Activated naive CD4-positive, alpha-beta T cell treated with anti-CD3 and anti-CD28 coated beads, Interleukin-2, amount 10 ng/mL, durations not matched to agents 7 days and 5 days (primary cell): ENCODE results near the gene GPR143.
"Not testable (repeated sequence)": the region's sequence is repeated elsewhere in the genome, so short reads cannot be mapped to it uniquely, and the experiment has no call there.

Experiments used
- CTCF ChIA-PET: fragments of 350-600 bp; sonication (Branson Sonifier 250); formaldehyde crosslinking; loops from one replicate; lab custom pipeline; 2021; ENCODE audit warnings: antibody characterized with exemption; lab: Charles Lee
- DNase-seq: peaks from one replicate; pipeline ENCODE4 v3.0.0-alpha.2; 2020
- H3K27ac Mint-ChIP-seq: one replicate; pipeline ENCODE4 v1.8.0; 2021; ENCODE audit warnings: mild to moderate bottlenecking, moderate library complexity, mixed read lengths
- H3K27me3 Mint-ChIP-seq: one replicate; pipeline ENCODE4 v1.8.0; 2021; ENCODE audit warnings: mild to moderate bottlenecking, mixed read lengths
- H3K36me3 Mint-ChIP-seq: one replicate; pipeline ENCODE4 v1.8.0; 2021; ENCODE audit warnings: mixed read lengths
- H3K4me1 Mint-ChIP-seq: one replicate; pipeline ENCODE4 v1.8.0; 2021; ENCODE audit warnings: mixed read lengths
- H3K4me3 Mint-ChIP-seq: one replicate; pipeline ENCODE4 v1.8.0; 2021; ENCODE audit warnings: mild to moderate bottlenecking, moderate library complexity, mixed read lengths
- H3K9me3 Mint-ChIP-seq: one replicate; pipeline ENCODE4 v1.8.0; 2021; ENCODE audit warnings: mixed read lengths

Gene GPR143

GRCh38 chrX:9785944-9786797 is 20.5 kb upstream of the GPR143 start, which contains the start of gene SHROOM2:
TSS of gene SHROOM2 (plus strand) at chrX:9786429. CDS start at chrX:9786546, 117 bp downstream.
- no peaks in the 10 kb centered on the region for H3K9me3 Mint-ChIP-seq
- no peak within 1 kb of the TSS for H3K27ac Mint-ChIP-seq
- DNase-seq = no peak
- H3K4me1 Mint-ChIP-seq = peaks cover 2% of the 10 kb centered on the region
- H3K4me3 Mint-ChIP-seq = peak within 1 kb of the TSS; percentile 61
- peaks cover 56% of the 10 kb centered on the region for H3K27me3 Mint-ChIP-seq
- H3K36me3 Mint-ChIP-seq = no peaks in the 10 kb centered on the region
- CTCF ChIA-PET = no interaction called here

- DNase-seq = no peak
- Mint-ChIP-seq H3K4me3 (peak overlapping the region; percentile 15), H3K36me3 (no peaks in the 10 kb centered on the region), H3K9me3 (no peaks in the 10 kb centered on the region), H3K4me1 (peaks cover 2% of the 10 kb centered on the region), H3K27ac (no peak overlapping the region), H3K27me3 (peaks cover 56% of the 10 kb centered on the region)
- CTCF ChIA-PET = no interaction called here
Observed at GRCh38 chrX:9785254-9785943, 19.8 kb upstream of the GPR143 start.

GRCh38 chrX:9784332-9784731 is 18.7 kb upstream of the GPR143 start:
- Mint-ChIP-seq H3K4me1 (peaks cover 2% of the 10 kb centered on the region), H3K4me3 (no peak overlapping the region), H3K27me3 (peaks cover 54% of the 10 kb centered on the region), H3K27ac (no peak overlapping the region), H3K36me3 (no peaks in the 10 kb centered on the region), H3K9me3 (no peaks in the 10 kb centered on the region)
- CTCF ChIA-PET = interaction anchor here (0.9 kb wide), 1 partner anchor 968 kb away, joined by 3 read pairs; no protein-coding TSS in a partner anchor
- DNase-seq = no peak

DNA sequence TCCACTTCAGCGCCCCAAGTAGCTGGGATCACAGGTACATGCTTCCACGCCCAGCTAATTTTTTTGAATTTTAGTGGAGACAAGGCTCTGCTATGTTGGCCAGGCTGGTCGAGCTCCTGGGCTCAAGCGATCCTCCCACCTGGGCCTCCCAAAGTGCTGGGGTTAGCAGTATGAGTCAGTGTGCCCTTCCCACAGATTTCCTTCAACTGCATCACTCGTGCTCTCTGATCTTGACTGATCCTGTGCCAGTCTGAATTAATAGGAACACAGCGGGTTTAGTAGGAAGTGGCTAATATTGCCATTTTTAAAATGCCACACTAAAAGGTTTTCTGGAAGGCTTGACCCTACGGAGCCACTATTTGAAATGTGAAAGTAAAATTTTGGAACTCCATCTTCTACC is 16.3 kb upstream of the GPR143 start:
- CTCF ChIA-PET = no interaction called here
- Mint-ChIP-seq H3K4me1 (peaks cover under 1% of the 10 kb centered on the region), H3K27me3 (peaks cover 45% of the 10 kb centered on the region), H3K36me3 (no peaks in the 10 kb centered on the region), H3K9me3 (no peaks in the 10 kb centered on the region), H3K27ac (no peak overlapping the region), H3K4me3 (no peak overlapping the region)
- no peak for DNase-seq

DNA sequence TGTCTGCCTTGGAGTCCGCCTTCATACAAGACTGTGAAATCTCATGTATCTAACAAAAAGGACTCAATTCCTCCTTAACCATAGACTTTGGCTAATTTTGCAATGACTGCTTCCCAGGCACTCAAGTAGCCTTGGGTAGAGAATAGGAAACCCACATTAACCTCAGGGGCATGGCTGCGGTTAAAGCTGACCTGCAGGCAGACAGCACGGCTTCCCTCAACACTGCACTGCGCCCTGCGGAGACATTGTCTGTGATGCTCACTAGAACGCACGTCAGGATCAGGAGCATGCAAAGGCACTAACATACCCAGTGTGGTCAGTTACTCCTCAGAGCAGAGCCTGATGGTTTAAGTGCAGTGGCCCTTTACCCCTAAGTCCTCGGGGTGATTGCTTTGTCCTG is 10.3 kb upstream of the GPR143 start:
- DNase-seq = no peak

DNA sequence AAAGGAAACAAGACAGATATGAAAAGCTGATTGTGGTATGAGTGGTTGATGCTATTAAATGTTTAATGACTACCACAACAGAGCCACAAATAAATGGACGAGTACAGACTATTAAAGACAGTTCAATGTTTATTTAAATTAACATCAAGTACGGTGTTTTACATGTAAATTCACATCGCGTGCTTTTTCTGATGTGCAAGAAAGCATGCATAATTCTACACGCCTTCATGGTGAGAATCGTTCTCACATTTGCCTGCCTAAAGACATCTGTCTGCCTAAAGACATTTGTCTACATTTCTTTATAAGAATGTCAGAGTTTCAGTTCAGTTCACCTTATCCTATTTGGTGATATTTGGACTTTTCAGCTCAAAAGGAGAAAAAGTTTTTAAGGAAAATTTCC is 7.3 kb upstream of the GPR143 start:
- H3K36me3 Mint-ChIP-seq = no peaks in the 10 kb centered on the region
- CTCF ChIA-PET = no interaction called here
- peaks cover 4% of the 10 kb centered on the region for H3K4me1 Mint-ChIP-seq
- H3K4me3 Mint-ChIP-seq = no peak overlapping the region
- H3K9me3 Mint-ChIP-seq = no peaks in the 10 kb centered on the region
- H3K27ac Mint-ChIP-seq = no peak overlapping the region
- peaks cover 46% of the 10 kb centered on the region for H3K27me3 Mint-ChIP-seq
- DNase-seq = no peak

More for the DNA sequence above, 10.3 kb upstream of the GPR143 start:
- no peak overlapping the region for H3K4me3 Mint-ChIP-seq
- no peak overlapping the region for H3K27ac Mint-ChIP-seq
- peaks cover 57% of the 10 kb centered on the region for H3K27me3 Mint-ChIP-seq
- CTCF ChIA-PET = no interaction called here
- no peaks in the 10 kb centered on the region for H3K36me3 Mint-ChIP-seq
- H3K9me3 Mint-ChIP-seq = no peaks in the 10 kb centered on the region
- no peaks in the 10 kb centered on the region for H3K4me1 Mint-ChIP-seq

GRCh38 chrX:9770319-9770718 is 4.7 kb upstream of the GPR143 start:
- H3K9me3 Mint-ChIP-seq = no peaks in the 10 kb centered on the region
- no peak overlapping the region for H3K27ac Mint-ChIP-seq
- H3K36me3 Mint-ChIP-seq = no peaks in the 10 kb centered on the region
- H3K27me3 Mint-ChIP-seq = peaks cover 50% of the 10 kb centered on the region
- CTCF ChIA-PET = no interaction called here
- no peak overlapping the region for H3K4me3 Mint-ChIP-seq
- peaks cover 13% of the 10 kb centered on the region for H3K4me1 Mint-ChIP-seq
- DNase-seq = no peak

GRCh38 chrX:9768321-9768839 is 2.7 kb upstream of the GPR143 start:
- H3K36me3 Mint-ChIP-seq, DNase-seq, H3K4me3 Mint-ChIP-seq, H3K9me3 Mint-ChIP-seq, H3K27ac Mint-ChIP-seq, CTCF ChIA-PET: not testable (repeated sequence)
- peaks cover 46% of the 10 kb centered on the region for H3K27me3 Mint-ChIP-seq
- H3K4me1 Mint-ChIP-seq = peaks cover 13% of the 10 kb centered on the region

GRCh38 chrX:9767375-9767774 is 1.7 kb upstream of the GPR143 start:
- CTCF ChIA-PET = no interaction called here
- Mint-ChIP-seq H3K27ac (no peak overlapping the region), H3K27me3 (peaks cover 52% of the 10 kb centered on the region), H3K36me3 (no peaks in the 10 kb centered on the region), H3K9me3 (no peaks in the 10 kb centered on the region), H3K4me3 (no peak overlapping the region), H3K4me1 (peaks cover 13% of the 10 kb centered on the region)
- DNase-seq = no peak

- H3K27me3 Mint-ChIP-seq = peaks cover 51% of the 10 kb centered on the region
- CTCF ChIA-PET = no interaction called here
- no peak overlapping the region for H3K27ac Mint-ChIP-seq
- H3K4me3 Mint-ChIP-seq = no peak overlapping the region
- no peaks in the 10 kb centered on the region for H3K9me3 Mint-ChIP-seq
- no peak for DNase-seq
- peaks cover 13% of the 10 kb centered on the region for H3K4me1 Mint-ChIP-seq
- H3K36me3 Mint-ChIP-seq = no peaks in the 10 kb centered on the region
Observed at GRCh38 chrX:9765072-9765736, 443 bp downstream of the GPR143 start.

- no peak overlapping the region for H3K27ac Mint-ChIP-seq
- no peak for DNase-seq
- H3K9me3 Mint-ChIP-seq = no peaks in the 10 kb centered on the region
- no peaks in the 10 kb centered on the region for H3K4me1 Mint-ChIP-seq
- no peaks in the 10 kb centered on the region for H3K36me3 Mint-ChIP-seq
- CTCF ChIA-PET = no interaction called here
- H3K4me3 Mint-ChIP-seq = no peak overlapping the region
- H3K27me3 Mint-ChIP-seq = peaks cover 20% of the 10 kb centered on the region
Observed at GRCh38 chrX:9759337-9759736, 6.3 kb downstream of the GPR143 start.

- Mint-ChIP-seq H3K27me3 (peaks cover 22% of the 10 kb centered on the region), H3K4me3 (no peak overlapping the region), H3K9me3 (no peaks in the 10 kb centered on the region), H3K4me1 (no peaks in the 10 kb centered on the region), H3K36me3 (no peaks in the 10 kb centered on the region), H3K27ac (no peak overlapping the region)
- DNase-seq = no peak
- CTCF ChIA-PET = interaction anchor here (0.6 kb wide), 1 partner anchor 202 kb away, joined by 3 read pairs; no protein-coding TSS in a partner anchor
Observed at GRCh38 chrX:9758021-9758638, 7.5 kb downstream of the GPR143 start.

- Mint-ChIP-seq H3K9me3 (no peaks in the 10 kb centered on the region), H3K36me3 (no peaks in the 10 kb centered on the region), H3K4me1 (no peaks in the 10 kb centered on the region), H3K27me3 (peaks cover 19% of the 10 kb centered on the region), H3K4me3 (no peak overlapping the region), H3K27ac (no peak overlapping the region)
- CTCF ChIA-PET = no interaction called here
- DNase-seq = no peak
Observed at GRCh38 chrX:9757366-9757765, 8.3 kb downstream of the GPR143 start.
